ENCODE data around the gene CDK11A.
A peak's percentile ranks its signal among the peaks of the same experiment; 100 is the strongest.
"Not testable (repeated sequence)": the region's sequence is repeated elsewhere in the genome, so short reads cannot be mapped to it uniquely, and the experiment has no call there.

Gene CDK11A

GRCh38 chr1:1724035-1724864 lies at the start of gene CDK11A:
Gene CDK11A (minus strand): TSS chr1:1724357. CDS start chr1:1722818, 1,539 bp downstream.
- H3K36me3 ChIP-seq (replicated peaks): peaks cover 14% of the 10 kb centered on the region
- peak; percentile 28 for TF ChIP-seq CTCF (IDR thresholded peaks at IDR 0.05; ENCODE audit: low read depth, low read length, missing control alignments)
- DNase-seq: peak; percentile 100
- H3K27ac ChIP-seq: peak within 1 kb of the TSS; percentile 86
- in situ Hi-C loops (cut with HindIII; ENCODE audit: low pct_ligation_motif_present, low sequenced_read_pairs); H3K27me3 ChIP-seq (replicated peaks): not testable (repeated sequence)
- peak within 1 kb of the TSS; percentile 69 for H3K4me3 ChIP-seq (ENCODE audit: low read depth, low read length)

GRCh38 chr1:1773874-1774273 lies 49.7 kb upstream of the CDK11A start:
- no peaks in the 10 kb centered on the region for H3K27me3 ChIP-seq (replicated peaks)
- peaks cover 2% of the 10 kb centered on the region for H3K36me3 ChIP-seq (replicated peaks)
- no peak overlapping the region for H3K27ac ChIP-seq
- H3K4me3 ChIP-seq (ENCODE audit: low read depth, low read length): no peak overlapping the region
- no peak for TF ChIP-seq CTCF (IDR thresholded peaks at IDR 0.05; ENCODE audit: low read depth, low read length, missing control alignments)
- in situ Hi-C loops (cut with HindIII; ENCODE audit: low pct_ligation_motif_present, low sequenced_read_pairs): no loop called here
- no peak for DNase-seq

- in situ Hi-C loops (cut with HindIII; ENCODE audit: low pct_ligation_motif_present, low sequenced_read_pairs): no loop called here
- no peak for TF ChIP-seq CTCF (IDR thresholded peaks at IDR 0.05; ENCODE audit: low read depth, low read length, missing control alignments)
- Histone ChIP-seq H3K27me3 (replicated peaks) (no peaks in the 10 kb centered on the region), H3K36me3 (replicated peaks) (peaks cover 2% of the 10 kb centered on the region), H3K4me3 (ENCODE audit: low read depth, low read length) (no peak overlapping the region), H3K27ac (no peak overlapping the region)
- no peak for DNase-seq
Observed at GRCh38 chr1:1771096-1771495, 46.9 kb upstream of the CDK11A start.

- peaks cover 3% of the 10 kb centered on the region for H3K36me3 ChIP-seq (replicated peaks)
- no peak for TF ChIP-seq CTCF (IDR thresholded peaks at IDR 0.05; ENCODE audit: low read depth, low read length, missing control alignments)
- no peak overlapping the region for H3K4me3 ChIP-seq (ENCODE audit: low read depth, low read length)
- H3K27me3 ChIP-seq (replicated peaks): no peaks in the 10 kb centered on the region
- no peak for DNase-seq
- in situ Hi-C loops (cut with HindIII; ENCODE audit: low pct_ligation_motif_present, low sequenced_read_pairs): no loop called here
- H3K27ac ChIP-seq: no peak overlapping the region
Observed at GRCh38 chr1:1770102-1770501, 45.9 kb upstream of the CDK11A start.

GRCh38 chr1:1768249-1768992 lies 44.3 kb upstream of the CDK11A start:
- Histone ChIP-seq H3K27ac (no peak overlapping the region), H3K27me3 (replicated peaks) (no peaks in the 10 kb centered on the region), H3K4me3 (ENCODE audit: low read depth, low read length) (no peak overlapping the region), H3K36me3 (replicated peaks) (peaks cover 14% of the 10 kb centered on the region)
- in situ Hi-C loops (cut with HindIII; ENCODE audit: low pct_ligation_motif_present, low sequenced_read_pairs): no loop called here
- no peak for DNase-seq
- TF ChIP-seq CTCF (IDR thresholded peaks at IDR 0.05; ENCODE audit: low read depth, low read length, missing control alignments): no peak

All from brain microvascular endothelial cell (primary cell).